GM18870 (cell line): ENCODE data around the gene OLFM4.

Source experiments
- ATAC-seq: cut with Tn5 transposase; IDR thresholded peaks from one replicate; pipeline ENCODE4 v1.9.1; 2021; ENCODE audit warnings: moderate library complexity; ENCODE audit not compliant: unreplicated experiment

Gene OLFM4

GRCh38 chr13:53064731-53065130 is 36.1 kb downstream of the OLFM4 start:
- ATAC-seq = no peak

GRCh38 chr13:53066411-53066810 is 37.8 kb downstream of the OLFM4 start:
- no peak for ATAC-seq

GRCh38 chr13:53068585-53069520 is 40.2 kb downstream of the OLFM4 start:
- ATAC-seq = no peak

- no peak for ATAC-seq
These were observed 41.2 kb downstream of the OLFM4 start for GRCh38 chr13:53069800-53070199.

GRCh38 chr13:53073711-53074110 is 45.1 kb downstream of the OLFM4 start:
- no peak for ATAC-seq

GRCh38 chr13:53074114-53074513 is 45.5 kb downstream of the OLFM4 start:
- no peak for ATAC-seq

GRCh38 chr13:53075356-53076041 is 46.9 kb downstream of the OLFM4 start:
- no peak for ATAC-seq

GRCh38 chr13:53079691-53080090 is 51.1 kb downstream of the OLFM4 start:
- no peak for ATAC-seq

GRCh38 chr13:53088871-53089270 is 60.3 kb downstream of the OLFM4 start:
- no peak for ATAC-seq

GRCh38 chr13:53089951-53090350 is 61.3 kb downstream of the OLFM4 start:
- no peak for ATAC-seq

GRCh38 chr13:53090461-53090860 is 61.8 kb downstream of the OLFM4 start:
- no peak for ATAC-seq

GRCh38 chr13:53092931-53093330 is 64.3 kb downstream of the OLFM4 start:
- no peak for ATAC-seq

- no peak for ATAC-seq
These were observed 69.8 kb downstream of the OLFM4 start for GRCh38 chr13:53098455-53098854.

- ATAC-seq = no peak
These were observed 71.9 kb downstream of the OLFM4 start for GRCh38 chr13:53100394-53101063.
